Activated naive CD4-positive, alpha-beta T cell (primary cell): ENCODE results near the gene TMA7.
A peak's percentile ranks its signal among the peaks of the same experiment; 100 is the strongest.
"Not testable (repeated sequence)": the region's sequence is repeated elsewhere in the genome, so short reads cannot be mapped to it uniquely, and the experiment has no call there.

Experiments
- DNase-seq, 4 experiments: peaks; one replicate each; lab custom pipeline; 2025; lab: John Stamatoyannopoulos, UW

Gene TMA7

DNA sequence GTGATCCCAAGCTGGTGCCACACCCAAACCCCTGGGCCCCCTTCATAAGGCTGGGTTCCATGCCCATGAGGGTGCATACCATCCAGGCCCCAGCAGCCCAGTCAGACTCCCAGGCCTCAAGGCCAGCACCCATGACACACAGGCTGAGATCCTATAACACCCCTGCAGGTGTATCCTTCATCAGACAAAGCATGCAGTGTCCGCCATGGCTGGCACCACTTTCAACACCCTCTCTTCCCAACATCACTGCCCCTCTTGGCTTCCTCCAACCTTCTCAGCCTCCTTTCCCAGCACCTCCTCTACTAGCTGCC lies 3.6 kb upstream of the TMA7 start:
- DNase-seq: no peak

GRCh38 chr3:48436855-48437254 lies 3.2 kb upstream of the TMA7 start:
- DNase-seq: no peak

- DNase-seq: no peak
Observed at GRCh38 chr3:48437812-48438211, 2.2 kb upstream of the TMA7 start.

- DNase-seq: no peak
Observed at GRCh38 chr3:48440590-48440958, 517 bp downstream of the TMA7 start.

DNA sequence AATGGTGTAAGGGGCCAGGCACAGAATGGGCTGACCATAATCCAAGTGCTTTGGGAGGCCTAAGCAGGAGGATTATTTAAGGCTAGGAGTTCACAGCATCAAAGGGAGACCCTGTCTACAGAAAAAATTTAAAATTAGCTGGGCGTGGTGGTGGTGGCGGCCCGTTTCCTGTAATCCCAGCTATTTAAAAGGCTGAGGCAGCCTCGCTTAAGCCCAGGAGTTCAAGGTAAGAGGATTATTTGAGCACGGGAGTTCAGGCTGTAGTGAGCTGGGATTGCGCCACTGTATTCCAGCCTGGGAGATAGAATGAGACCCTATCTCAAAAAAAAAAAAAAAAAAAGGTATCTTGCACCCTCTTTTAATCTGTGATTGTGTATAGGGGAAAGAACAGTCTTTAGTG lies 1.9 kb downstream of the TMA7 start:
- no peak for DNase-seq

DNA sequence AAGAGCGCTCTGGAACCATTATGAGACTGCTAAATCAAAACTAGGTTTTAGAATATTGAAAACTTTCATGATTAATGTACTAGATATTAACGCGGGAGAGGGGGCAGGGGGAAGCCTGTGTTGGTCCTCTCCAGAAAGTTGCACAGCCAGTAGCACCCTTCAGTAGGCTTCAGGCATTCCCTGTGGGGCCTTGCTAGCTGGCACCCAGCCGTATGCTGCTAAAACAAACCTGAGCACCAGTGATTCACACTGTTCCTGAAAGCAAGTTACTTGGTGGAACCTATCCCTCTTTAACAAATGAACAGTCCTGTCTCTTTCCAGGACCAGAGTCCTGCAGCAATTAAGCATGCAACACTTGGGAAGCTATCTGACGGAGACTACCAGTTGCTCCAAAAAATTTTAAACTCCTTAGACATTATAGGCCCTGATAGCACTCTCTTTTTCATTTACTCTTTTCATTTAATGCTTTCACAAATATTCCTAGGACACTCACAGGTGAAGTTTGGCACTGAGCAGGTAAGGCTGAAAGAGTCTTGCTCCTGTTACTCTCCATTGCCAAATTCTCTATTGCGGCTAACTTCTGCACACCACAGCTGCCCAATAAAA lies 5.3 kb downstream of the TMA7 start:
- no peak for DNase-seq

- DNase-seq: no peak
Observed at GRCh38 chr3:48446043-48446424, 6.0 kb downstream of the TMA7 start.

- DNase-seq: peak; percentile 53 to 86 (median 66)
Observed at GRCh38 chr3:48446425-48447193, 6.6 kb downstream of the TMA7 start, which contains the start of gene ATRIP. ATRIP (plus strand) TSS chr3:48446737; CDS start chr3:48446846, 109 bp downstream.

GRCh38 chr3:48451270-48451669 lies 11.2 kb downstream of the TMA7 start:
- no peak for DNase-seq

GRCh38 chr3:48456456-48456855 lies 16.4 kb downstream of the TMA7 start:
- DNase-seq: no peak

GRCh38 chr3:48459331-48459730 lies 19.3 kb downstream of the TMA7 start:
- no peak for DNase-seq

GRCh38 chr3:48459773-48460516 lies 19.9 kb downstream of the TMA7 start:
- DNase-seq: no peak

DNA sequence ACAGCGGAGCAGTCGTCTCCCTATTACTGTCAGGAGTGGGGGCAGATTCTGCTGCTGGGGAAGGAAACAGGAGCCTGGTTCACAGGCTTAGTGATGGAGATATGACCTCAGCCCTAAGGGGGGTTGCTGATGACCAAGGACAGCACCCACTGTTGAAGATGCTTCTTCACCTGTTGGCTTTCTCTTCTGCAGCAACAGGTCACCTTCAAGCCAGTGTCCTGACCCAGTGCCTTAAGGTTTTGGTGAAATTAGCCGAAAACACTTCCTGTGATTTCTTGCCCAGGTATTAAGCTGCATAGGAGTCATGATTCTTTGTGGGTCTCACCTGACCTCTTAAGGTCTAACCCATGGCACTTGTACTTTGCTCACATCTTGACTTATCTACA lies 20.5 kb downstream of the TMA7 start:
- no peak for DNase-seq

DNA sequence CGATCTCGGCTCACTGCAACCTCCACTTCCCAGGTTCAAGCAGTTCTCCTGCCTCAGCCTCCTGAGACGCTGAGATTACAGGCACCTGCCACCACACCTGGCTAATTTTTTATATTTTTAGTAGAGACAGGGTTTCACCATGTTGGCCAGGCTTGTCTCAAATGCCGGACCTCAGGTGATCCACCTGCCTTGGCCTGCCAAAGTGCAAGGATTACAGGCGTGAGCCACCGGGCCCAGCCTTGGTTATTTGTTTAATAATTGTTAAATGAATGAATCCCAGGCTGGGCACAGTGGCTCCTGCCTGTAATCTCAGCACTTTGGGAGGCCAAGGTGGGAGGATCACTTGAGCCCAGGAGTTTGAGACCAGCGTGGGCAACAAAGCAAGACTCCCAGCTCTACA lies 21.7 kb downstream of the TMA7 start:
- not testable (repeated sequence) for DNase-seq

- no peak for DNase-seq
Observed at GRCh38 chr3:48463703-48464102, 23.6 kb downstream of the TMA7 start.

DNA sequence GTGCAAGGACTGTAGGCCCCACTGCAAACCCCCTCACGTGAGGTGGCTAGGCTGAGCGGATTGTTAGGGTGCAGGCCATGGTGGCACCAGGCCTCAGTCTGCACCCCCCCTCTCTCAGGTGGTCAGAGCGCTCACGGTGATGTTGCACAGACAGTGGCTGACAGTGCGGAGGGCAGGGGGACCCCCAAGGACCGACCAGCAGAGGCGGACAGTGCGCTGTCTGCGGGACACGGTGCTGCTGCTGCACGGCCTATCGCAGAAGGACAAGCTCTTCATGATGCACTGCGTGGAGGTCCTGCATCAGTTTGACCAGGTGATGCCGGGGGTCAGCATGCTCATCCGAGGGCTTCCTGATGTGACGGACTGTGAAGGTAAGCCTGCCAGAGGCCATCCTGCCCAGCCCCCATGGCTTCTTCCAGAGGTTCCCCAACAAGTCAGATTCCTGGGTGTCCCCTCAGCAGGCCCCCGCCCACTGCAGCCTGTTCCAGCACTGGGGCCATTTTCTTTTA lies 24.7 kb downstream of the TMA7 start:
- no peak for DNase-seq

GRCh38 chr3:48465237-48465530 lies 25.1 kb downstream of the TMA7 start:
- no peak for DNase-seq

DNA sequence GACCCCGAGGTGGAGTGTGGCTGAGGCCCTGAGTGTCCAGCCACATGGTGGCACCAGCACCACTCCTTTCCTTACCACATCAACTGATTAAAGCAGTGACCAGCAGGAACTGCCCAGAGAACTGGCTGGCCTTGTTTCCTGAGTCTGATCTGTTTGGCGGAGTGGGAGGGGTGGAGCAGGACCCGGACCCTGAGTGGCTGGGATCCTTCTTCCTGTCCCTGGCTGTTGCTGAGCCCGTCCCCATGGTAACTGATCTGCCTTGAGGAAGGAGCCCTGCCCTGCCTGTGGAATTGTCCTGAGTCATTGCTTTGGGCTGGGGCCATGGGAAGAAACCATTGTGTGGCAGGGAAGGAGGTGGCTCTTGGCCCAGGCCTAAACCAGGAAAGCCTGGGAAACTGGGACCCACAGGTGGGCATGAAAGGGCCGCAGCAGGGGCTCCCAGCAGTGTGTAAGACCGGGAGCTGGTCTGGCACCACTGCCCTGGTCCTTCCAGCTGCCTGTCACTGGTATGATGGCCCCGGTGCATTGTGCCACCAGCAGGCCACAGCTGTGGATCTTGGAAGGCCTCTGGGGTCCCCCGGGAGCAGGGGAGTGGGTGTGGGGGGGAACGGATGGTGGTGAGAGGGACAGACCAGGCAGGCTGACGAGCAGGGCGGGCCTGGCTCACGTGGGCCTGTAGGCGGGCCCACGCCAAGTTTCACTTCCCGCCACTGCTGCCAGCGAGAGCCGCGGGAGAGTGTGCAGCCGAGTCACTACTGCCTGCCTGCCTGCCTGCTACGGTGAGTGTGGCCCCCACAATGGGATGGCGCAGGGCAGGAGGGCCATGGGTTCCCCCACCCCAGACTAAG lies 25.7 kb downstream of the TMA7 start:
- DNase-seq: peak in 3 of 4 experiments; percentile 36 to 76 (median 62)

DNA sequence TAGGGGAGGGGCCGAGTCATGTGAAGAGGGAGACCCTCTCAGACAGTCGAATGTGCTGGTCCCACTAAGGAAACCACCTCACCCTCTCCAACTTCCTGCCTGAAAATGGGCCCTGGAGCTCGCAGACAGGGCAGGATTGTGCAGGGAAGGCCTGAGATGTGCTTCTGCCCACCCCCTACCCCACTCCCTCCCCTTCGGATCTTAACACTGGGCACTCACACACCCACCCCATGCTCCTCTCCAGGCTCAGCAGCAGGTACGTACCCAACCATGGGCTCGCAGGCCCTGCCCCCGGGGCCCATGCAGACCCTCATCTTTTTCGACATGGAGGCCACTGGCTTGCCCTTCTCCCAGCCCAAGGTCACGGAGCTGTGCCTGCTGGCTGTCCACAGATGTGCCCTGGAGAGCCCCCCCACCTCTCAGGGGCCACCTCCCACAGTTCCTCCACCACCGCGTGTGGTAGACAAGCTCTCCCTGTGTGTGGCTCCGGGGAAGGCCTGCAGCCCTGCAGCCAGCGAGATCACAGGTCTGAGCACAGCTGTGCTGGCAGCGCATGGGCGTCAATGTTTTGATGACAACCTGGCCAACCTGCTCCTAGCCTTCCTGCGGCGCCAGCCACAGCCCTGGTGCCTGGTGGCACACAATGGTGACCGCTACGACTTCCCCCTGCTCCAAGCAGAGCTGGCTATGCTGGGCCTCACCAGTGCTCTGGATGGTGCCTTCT lies 26.5 kb downstream of the TMA7 start:
- DNase-seq: no peak

DNA sequence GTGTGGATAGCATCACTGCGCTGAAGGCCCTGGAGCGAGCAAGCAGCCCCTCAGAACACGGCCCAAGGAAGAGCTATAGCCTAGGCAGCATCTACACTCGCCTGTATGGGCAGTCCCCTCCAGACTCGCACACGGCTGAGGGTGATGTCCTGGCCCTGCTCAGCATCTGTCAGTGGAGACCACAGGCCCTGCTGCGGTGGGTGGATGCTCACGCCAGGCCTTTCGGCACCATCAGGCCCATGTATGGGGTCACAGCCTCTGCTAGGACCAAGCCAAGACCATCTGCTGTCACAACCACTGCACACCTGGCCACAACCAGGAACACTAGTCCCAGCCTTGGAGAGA lies 27.0 kb downstream of the TMA7 start:
- no peak for DNase-seq

DNA sequence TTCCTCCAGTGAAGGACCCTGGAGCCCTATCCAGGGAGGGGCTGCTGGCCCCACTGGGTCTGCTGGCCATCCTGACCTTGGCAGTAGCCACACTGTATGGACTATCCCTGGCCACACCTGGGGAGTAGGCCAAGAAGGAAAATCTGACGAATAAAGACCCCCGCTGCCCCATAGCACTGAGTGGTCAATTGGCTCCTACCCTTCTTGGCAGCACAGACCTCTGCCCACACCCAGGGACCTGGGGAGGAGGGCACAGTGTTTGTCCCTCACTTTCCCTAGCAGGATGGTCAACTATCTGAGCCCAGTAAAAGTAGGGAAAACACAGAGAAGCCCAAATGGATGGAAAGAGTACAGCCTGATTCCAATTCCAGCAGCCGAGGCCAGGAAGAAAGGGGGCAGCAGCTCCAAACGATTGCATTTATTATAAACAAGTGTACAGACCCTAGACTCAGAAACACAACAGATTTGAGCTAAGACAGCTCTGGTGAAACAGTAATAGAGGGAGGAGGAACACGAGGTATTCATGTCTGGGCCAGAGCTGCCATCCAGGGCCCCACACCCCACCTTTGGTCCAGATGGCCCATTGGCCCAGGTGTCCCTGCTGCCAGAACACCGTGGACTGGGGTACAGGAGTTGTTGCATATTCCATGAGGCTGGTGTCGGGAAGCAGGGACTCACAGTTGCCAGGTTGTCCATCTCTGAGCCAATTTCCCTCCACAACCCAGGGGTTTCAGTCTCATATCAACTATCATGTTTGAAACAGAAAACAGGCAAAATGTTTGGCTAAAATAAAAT lies 27.6 kb downstream of the TMA7 start:
- DNase-seq: no peak
